T-helper 22 cell (primary cell): ENCODE results near the gene ATAD2B.

Source experiments
- DNase-seq: peaks from one replicate; pipeline ENCODE4 v3.0.0-alpha.2; 2020; ENCODE audit warnings: low read depth

The ATAD2B gene

GRCh38 chr2:23837871-23838270, 89.1 kb downstream of the ATAD2B start:
- DNase-seq, result no peak

GRCh38 chr2:23836971-23837565, 89.9 kb downstream of the ATAD2B start:
- no peak for DNase-seq

GRCh38 chr2:23836505-23836904, 90.4 kb downstream of the ATAD2B start:
- no peak for DNase-seq

- no peak for DNase-seq
Measured at GRCh38 chr2:23835988-23836387, 90.9 kb downstream of the ATAD2B start.

GRCh38 chr2:23835423-23835822, 91.5 kb downstream of the ATAD2B start:
- no peak for DNase-seq

GRCh38 chr2:23828986-23829385, 97.9 kb downstream of the ATAD2B start:
- DNase-seq, result no peak

- no peak for DNase-seq
Measured at GRCh38 chr2:23828256-23828980, 98.5 kb downstream of the ATAD2B start.

- DNase-seq, result no peak
Measured at GRCh38 chr2:23827287-23827686, 99.6 kb downstream of the ATAD2B start.

GRCh38 chr2:23826771-23827170, 100.2 kb downstream of the ATAD2B start:
- no peak for DNase-seq

- no peak for DNase-seq
Measured at GRCh38 chr2:23826040-23826439, 100.9 kb downstream of the ATAD2B start.

GRCh38 chr2:23824777-23825212, 102.1 kb downstream of the ATAD2B start:
- DNase-seq, result no peak

- DNase-seq, result no peak
Measured at GRCh38 chr2:23823863-23824262, 103.1 kb downstream of the ATAD2B start.

- DNase-seq, result no peak
Measured at GRCh38 chr2:23814963-23815362, 112.0 kb downstream of the ATAD2B start.

- no peak for DNase-seq
Measured at GRCh38 chr2:23813438-23813837, 113.5 kb downstream of the ATAD2B start.

GRCh38 chr2:23809150-23809549, 117.8 kb downstream of the ATAD2B start:
- no peak for DNase-seq

- no peak for DNase-seq
Measured at GRCh38 chr2:23806665-23807249, 120.2 kb downstream of the ATAD2B start.

- DNase-seq, result no peak
Measured at GRCh38 chr2:23806201-23806600, 120.7 kb downstream of the ATAD2B start.

GRCh38 chr2:23803965-23804542, 122.9 kb downstream of the ATAD2B start:
- no peak for DNase-seq

GRCh38 chr2:23803264-23803964, 123.5 kb downstream of the ATAD2B start:
- no peak for DNase-seq

GRCh38 chr2:23801396-23801795, 125.5 kb downstream of the ATAD2B start:
- no peak for DNase-seq

- no peak for DNase-seq
Measured at GRCh38 chr2:23794234-23794633, 132.7 kb downstream of the ATAD2B start.

- DNase-seq, result no peak
Measured at GRCh38 chr2:23793476-23793875, 133.4 kb downstream of the ATAD2B start.
